ENCODE results near the gene ARID2.

DNA sequence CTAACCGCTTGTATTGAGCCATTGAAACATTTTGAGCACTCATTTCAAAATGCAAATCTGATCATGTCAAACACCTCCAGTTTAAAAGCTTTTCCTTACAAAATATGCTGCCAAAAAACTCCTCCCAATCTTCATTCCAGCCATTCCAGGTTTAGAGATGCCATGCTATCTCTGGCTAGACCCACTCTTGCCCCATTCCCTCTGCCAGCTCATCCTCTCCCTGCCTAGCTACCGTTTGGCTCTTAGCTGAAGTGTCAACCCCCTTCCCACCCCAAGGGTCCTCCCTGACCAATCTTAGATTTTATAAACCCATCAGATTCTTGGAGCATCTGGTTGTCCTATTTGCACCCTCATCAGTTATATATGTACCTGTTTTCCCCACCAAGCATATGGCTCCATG lies 185.9 kb downstream of the ARID2 start:
- no peak for TF ChIP-seq CTCF (IDR thresholded peaks at IDR 0.05; ENCODE audit: low read depth, low read length, missing input control)
- no peak for TF ChIP-seq TAF1 (conservative IDR thresholded peaks at IDR 0.05)
- TF ChIP-seq SP1 (IDR thresholded peaks at IDR 0.05), result no peak
- TF ChIP-seq, protein P1, sequence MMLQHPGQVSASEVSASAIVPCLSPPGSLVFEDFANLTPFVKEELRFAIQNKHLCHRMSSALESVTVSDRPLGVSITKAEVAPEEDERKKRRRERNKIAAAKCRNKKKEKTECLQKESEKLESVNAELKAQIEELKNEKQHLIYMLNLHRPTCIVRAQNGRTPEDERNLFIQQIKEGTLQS (IDR thresholded peaks at IDR 0.05), result no peak
- no peak for TF ChIP-seq RAD21 (IDR thresholded peaks at IDR 0.05)
- no peak for TF ChIP-seq GABPA (IDR thresholded peaks at IDR 0.05 in 1 of 2, conservative IDR thresholded peaks at IDR 0.05 in 1 of 2)
- no peak for TF ChIP-seq EGR1 (IDR thresholded peaks at IDR 0.05; ENCODE audit: low read depth in 2 of 2)
- TF ChIP-seq, protein P2, sequence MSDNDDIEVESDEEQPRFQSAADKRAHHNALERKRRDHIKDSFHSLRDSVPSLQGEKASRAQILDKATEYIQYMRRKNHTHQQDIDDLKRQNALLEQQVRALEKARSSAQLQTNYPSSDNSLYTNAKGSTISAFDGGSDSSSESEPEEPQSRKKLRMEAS (IDR thresholded peaks at IDR 0.05), result no peak
- TF ChIP-seq, protein P3, sequence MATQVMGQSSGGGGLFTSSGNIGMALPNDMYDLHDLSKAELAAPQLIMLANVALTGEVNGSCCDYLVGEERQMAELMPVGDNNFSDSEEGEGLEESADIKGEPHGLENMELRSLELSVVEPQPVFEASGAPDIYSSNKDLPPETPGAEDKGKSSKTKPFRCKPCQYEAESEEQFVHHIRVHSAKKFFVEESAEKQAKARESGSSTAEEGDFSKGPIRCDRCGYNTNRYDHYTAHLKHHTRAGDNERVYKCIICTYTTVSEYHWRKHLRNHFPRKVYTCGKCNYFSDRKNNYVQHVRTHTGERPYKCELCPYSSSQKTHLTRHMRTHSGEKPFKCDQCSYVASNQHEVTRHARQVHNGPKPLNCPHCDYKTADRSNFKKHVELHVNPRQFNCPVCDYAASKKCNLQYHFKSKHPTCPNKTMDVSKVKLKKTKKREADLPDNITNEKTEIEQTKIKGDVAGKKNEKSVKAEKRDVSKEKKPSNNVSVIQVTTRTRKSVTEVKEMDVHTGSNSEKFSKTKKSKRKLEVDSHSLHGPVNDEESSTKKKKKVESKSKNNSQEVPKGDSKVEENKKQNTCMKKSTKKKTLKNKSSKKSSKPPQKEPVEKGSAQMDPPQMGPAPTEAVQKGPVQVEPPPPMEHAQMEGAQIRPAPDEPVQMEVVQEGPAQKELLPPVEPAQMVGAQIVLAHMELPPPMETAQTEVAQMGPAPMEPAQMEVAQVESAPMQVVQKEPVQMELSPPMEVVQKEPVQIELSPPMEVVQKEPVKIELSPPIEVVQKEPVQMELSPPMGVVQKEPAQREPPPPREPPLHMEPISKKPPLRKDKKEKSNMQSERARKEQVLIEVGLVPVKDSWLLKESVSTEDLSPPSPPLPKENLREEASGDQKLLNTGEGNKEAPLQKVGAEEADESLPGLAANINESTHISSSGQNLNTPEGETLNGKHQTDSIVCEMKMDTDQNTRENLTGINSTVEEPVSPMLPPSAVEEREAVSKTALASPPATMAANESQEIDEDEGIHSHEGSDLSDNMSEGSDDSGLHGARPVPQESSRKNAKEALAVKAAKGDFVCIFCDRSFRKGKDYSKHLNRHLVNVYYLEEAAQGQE (IDR thresholded peaks at IDR 0.05), result no peak
- no peak for TF ChIP-seq JUND (IDR thresholded peaks at IDR 0.05)
- no peak for TF ChIP-seq RXRA (IDR thresholded peaks at IDR 0.05)
